BJ (cell line): Measurements from ENCODE around the gene PRICKLE2. TPM values are rescaled to one million over a fixed set of nuclear protein-coding genes. Genes with fewer than 3 reads are reported as not detected.

Experiments
- CTCF ChIA-PET: fragments of 350-600 bp; formaldehyde crosslinking; extraction: SDS; loops from one replicate; lab custom pipeline; 2021; ENCODE audit warnings: antibody characterized with exemption, inconsistent platforms; lab: Yijun Ruan, JAX
- POLR2A ChIA-PET: fragments of 300-600 bp; sonication (Branson Sonifier 250); formaldehyde crosslinking; extraction: SDS; loops from one replicate; lab custom pipeline; 2021; ENCODE audit warnings: antibody characterized with exemption; lab: Charles Lee
- DNase-seq: peaks from one replicate; pipeline ENCODE4 v3.0.0-alpha.2; 2011; ENCODE audit warnings: low read depth
- H3K27me3 ChIP-seq: 2 replicates; pipeline ENCODE4 v1.6.0; 2011; ENCODE audit warnings: low read length; ENCODE audit not compliant: control insufficient read depth, insufficient read depth
- H3K36me3 ChIP-seq: 2 replicates; pipeline ENCODE4 v1.5.1; 2011; ENCODE audit warnings: low read length; ENCODE audit not compliant: control insufficient read depth, insufficient read depth
- H3K4me3 ChIP-seq: 2 replicates; pipeline ENCODE4 v1.5.1; 2011; ENCODE audit warnings: low read depth, mild to moderate bottlenecking, control low read depth, low read length
- polyA plus RNA-seq: library from polyadenylated mRNA; depleted of rRNA; stranded (reverse); fragments of >200 nt; gene quantifications from 2 replicates; pipeline ENCODE4 v1.2.3, GENCODE V29; 2011
- TF ChIP-seq, protein P1 (sequence below): IDR thresholded peaks from 2 replicates; pipeline ENCODE4 v1.5.1; 2011; ENCODE audit warnings: low read depth, mild to moderate bottlenecking, control low read depth, inconsistent platforms, low read length, moderate library complexity; ENCODE audit not compliant: insufficient read depth

Gene PRICKLE2
- polyA plus RNA-seq, 1 experiment = 3.5 TPM

DNA sequence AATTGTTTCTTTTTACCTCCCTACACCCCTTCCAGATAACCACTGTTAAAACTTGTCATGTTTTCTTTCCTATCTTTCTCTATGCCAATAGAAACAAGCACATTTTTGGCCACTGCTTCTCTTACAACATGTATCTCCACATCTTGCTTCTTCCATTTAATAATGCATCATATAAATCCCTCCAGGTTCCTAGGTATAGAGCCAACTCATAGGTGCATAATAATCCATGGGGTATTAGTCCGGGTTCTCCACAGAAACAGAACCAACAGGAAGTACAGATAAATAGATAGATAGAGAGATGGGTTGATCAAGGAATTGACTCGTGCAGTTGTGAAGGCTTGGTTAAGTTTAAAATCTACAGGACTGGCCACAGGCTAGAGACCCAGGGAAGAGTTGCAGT lies 160.5 kb downstream of the PRICKLE2 start:
- Histone ChIP-seq H3K4me3 (no peak overlapping the region), H3K27me3 (no peaks in the 10 kb centered on the region), H3K36me3 (no peaks in the 10 kb centered on the region)
- TF ChIP-seq, protein P1, sequence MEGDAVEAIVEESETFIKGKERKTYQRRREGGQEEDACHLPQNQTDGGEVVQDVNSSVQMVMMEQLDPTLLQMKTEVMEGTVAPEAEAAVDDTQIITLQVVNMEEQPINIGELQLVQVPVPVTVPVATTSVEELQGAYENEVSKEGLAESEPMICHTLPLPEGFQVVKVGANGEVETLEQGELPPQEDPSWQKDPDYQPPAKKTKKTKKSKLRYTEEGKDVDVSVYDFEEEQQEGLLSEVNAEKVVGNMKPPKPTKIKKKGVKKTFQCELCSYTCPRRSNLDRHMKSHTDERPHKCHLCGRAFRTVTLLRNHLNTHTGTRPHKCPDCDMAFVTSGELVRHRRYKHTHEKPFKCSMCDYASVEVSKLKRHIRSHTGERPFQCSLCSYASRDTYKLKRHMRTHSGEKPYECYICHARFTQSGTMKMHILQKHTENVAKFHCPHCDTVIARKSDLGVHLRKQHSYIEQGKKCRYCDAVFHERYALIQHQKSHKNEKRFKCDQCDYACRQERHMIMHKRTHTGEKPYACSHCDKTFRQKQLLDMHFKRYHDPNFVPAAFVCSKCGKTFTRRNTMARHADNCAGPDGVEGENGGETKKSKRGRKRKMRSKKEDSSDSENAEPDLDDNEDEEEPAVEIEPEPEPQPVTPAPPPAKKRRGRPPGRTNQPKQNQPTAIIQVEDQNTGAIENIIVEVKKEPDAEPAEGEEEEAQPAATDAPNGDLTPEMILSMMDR = no peak
- DNase-seq = no peak
- ChIA-PET CTCF (no interaction called here), POLR2A (no interaction called here)

- Histone ChIP-seq H3K4me3 (no peak overlapping the region), H3K36me3 (no peaks in the 10 kb centered on the region), H3K27me3 (no peaks in the 10 kb centered on the region)
- DNase-seq = no peak
- ChIA-PET POLR2A (no interaction called here), CTCF (interaction anchor here (0.9 kb wide), 1 partner anchor 181 kb away, joined by 3 read pairs; no protein-coding TSS in a partner anchor)
- TF ChIP-seq, protein P1 = no peak
These were observed 161.3 kb downstream of the PRICKLE2 start for GRCh38 chr3:64063983-64064438.

DNA sequence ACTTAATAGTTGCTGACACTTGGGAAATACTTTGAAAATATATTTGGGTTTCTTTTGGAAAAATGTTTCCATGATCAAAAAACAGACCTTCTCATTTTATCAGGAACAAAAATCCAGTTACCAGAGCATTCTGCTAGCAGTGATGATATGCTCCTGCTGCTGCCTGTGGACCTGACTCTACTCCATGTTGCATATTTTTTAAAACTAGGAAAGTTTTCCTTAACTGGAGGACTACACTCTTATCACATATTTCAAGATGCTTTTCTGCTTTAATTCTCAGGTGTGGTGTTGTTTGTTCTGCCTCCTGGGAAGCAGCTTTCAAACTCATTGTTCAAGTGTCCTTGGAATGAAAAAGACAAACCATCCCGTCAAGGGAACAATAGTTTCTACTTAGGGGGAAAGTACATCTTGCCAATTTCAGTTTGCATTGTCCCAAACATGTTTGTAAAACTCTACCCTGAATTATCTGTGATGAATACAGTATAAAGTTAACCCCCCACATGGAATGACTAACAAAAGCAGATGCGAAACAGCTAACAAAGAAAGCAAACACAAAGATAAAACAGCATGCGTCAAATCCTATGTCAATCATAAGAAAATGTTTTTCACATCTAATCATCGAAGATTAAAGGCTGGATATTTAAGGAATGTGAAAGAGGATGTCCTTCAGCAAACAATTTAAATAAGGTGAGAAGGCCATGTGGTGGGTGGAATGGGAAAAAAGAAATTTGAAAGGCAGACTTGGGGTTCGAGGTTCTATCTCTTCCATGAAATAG lies 161.9 kb downstream of the PRICKLE2 start:
- Histone ChIP-seq H3K27me3 (no peaks in the 10 kb centered on the region), H3K4me3 (no peak overlapping the region), H3K36me3 (no peaks in the 10 kb centered on the region)
- TF ChIP-seq, protein P1 = no peak
- no peak for DNase-seq
- CTCF ChIA-PET = interaction anchor here (0.9 to 1.1 kb wide), 2 partner anchors 162 to 181 kb away, joined by 3 read pairs; partner anchors contain the start of gene PRICKLE2
- POLR2A ChIA-PET = no interaction called here

DNA sequence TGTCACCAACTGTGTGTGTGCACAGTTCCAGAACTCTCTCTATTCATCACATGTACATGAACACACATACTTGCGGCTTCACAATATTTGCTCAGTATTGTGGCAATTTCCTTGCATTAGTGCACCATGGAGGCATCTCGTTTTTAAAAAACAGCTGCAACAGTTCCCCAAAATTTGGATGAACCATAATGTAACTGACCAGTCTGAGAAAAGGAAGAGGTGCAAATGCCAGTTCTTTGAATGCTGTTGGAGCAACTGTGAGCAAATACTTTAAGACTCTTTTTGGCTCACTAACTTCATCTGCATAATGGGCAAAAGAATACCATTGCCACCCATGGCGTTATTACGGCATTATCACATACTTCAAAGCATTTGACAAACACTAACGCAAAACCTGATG lies 163.6 kb downstream of the PRICKLE2 start:
- CTCF ChIA-PET = no interaction called here

More for the DNA sequence above, 163.6 kb downstream of the PRICKLE2 start:
- POLR2A ChIA-PET = no interaction called here
- DNase-seq = no peak
- TF ChIP-seq, protein P1 = no peak
- Histone ChIP-seq H3K4me3 (no peak overlapping the region), H3K27me3 (0 out of 2 replicates have a peak, but pooled peaks cover 1% of the 10 kb centered on the region), H3K36me3 (no peaks in the 10 kb centered on the region)
